Measurements from ENCODE around the gene RBM47.

- TF ChIP-seq CTCF (conservative IDR thresholded peaks at IDR 0.05 in 1 of 2, IDR thresholded peaks at IDR 0.05 in 1 of 2; ENCODE audit: low read depth in 1 of 2, low read length in 2 of 2) (no peak), EZH2 (IDR thresholded peaks at IDR 0.05; ENCODE audit: low read length, missing control alignments) (no peak)
Observed at GRCh38 chr4:40480291-40480690, 149.4 kb downstream of the RBM47 start.
